Stomach (tissue), 9 donors: ENCODE data around the gene P4HTM. TPM values are rescaled to one million over a fixed set of nuclear protein-coding genes. Genes with fewer than 3 reads are reported as not detected.

ENCODE experiments used
- DNase-seq, 2 donors: peaks; one replicate each; pipeline versions ENCODE4 v3.0.0 to v3.0.0-alpha.2; 2013 to 2019
- H3K27ac ChIP-seq, 5 donors: fragments of 200-600 bp in 4 of 5; sonication (generic) in 4 of 5; one replicate each; pipeline ENCODE4 v1.5.1; 2013 to 2019; ENCODE audit warnings: mild to moderate bottlenecking in 1 of 5, moderate library complexity in 1 of 5
- H3K27me3 ChIP-seq, 3 donors: fragments of 200-600 bp; sonication (generic); one replicate each; pipeline ENCODE4 v1.5.1; 2017 to 2019; ENCODE audit warnings: mixed run types in 1 of 3
- H3K36me3 ChIP-seq, 4 donors: fragments of 200-600 bp; sonication (generic); 1 replicate in 3 of 4; 2 replicates in 1 of 4; pipeline ENCODE4 v1.5.1; 2016 to 2019
- H3K4me1 ChIP-seq, 4 donors: fragments of 200-600 bp; sonication (generic); one replicate each; pipeline ENCODE4 v1.5.1; 2016 to 2019
- H3K4me3 ChIP-seq, 4 donors: fragments of 200-600 bp; sonication (generic) in 3 of 4; one replicate each; pipeline ENCODE4 v1.5.1; 2016 to 2019; ENCODE audit warnings: mild to moderate bottlenecking in 1 of 4
- H3K9me3 ChIP-seq, 4 donors: fragments of 200-600 bp; sonication (generic); one replicate each; pipeline ENCODE4 v1.5.1; 2016 to 2019
- CTCF ChIP-seq, 7 experiments: fragments of 450-650 bp in 4 of 7; fragments of 200-600 bp in 3 of 7; sonication (generic) in 3 of 7; IDR thresholded peaks; one replicate each; pipeline ENCODE4 v1.5.1; 2016 to 2019; ENCODE audit warnings: antibody characterized with exemption in 7 of 7, control low read depth in 2 of 7, mild to moderate bottlenecking in 1 of 7
- EP300 ChIP-seq: sonication (generic); formaldehyde crosslinking; IDR thresholded peaks from one replicate; pipeline ENCODE4 v1.6.1; 2017; ENCODE audit warnings: antibody characterized with exemption
- POLR2A ChIP-seq, 4 donors: fragments of 450-650 bp; IDR thresholded peaks; one replicate each; pipeline ENCODE4 v1.6.1; 2016; ENCODE audit warnings: antibody characterized with exemption in 4 of 4, control low read depth in 2 of 4, mild to moderate bottlenecking in 1 of 4, moderate library complexity in 1 of 4
- POLR2AphosphoS5 ChIP-seq, 3 donors: sonication (generic); formaldehyde crosslinking; IDR thresholded peaks; one replicate each; pipeline ENCODE4 v1.6.1; 2016; ENCODE audit warnings: antibody characterized with exemption in 3 of 3
- WGBS, 5 donors: extraction: QIAGEN DNeasy Blood & Tissue Kit in 3 of 5; methylation state at CpG; one replicate each; pipeline versions ENCODE4 v1.1.5 to v1.1.7; 2013 to 2018; 5-methylcytosine and 5-hydroxymethylcytosine counted together
- intact Hi-C: fragments of 100-400 bp; cut with DNase I; formaldehyde crosslinking; loops from one replicate; pipeline ENCODE4 v1.15.1; 2023; ENCODE audit warnings: low total_unique reads
- polyA plus RNA-seq, 3 donors: library from polyadenylated mRNA; stranded (reverse); fragments of 200-250 nt; gene quantifications; one replicate each; pipeline ENCODE4 v1.2.3, GENCODE V29; 2013
- total RNA-seq, 5 donors: library from RNA; depleted of rRNA; stranded (reverse); fragments of >200 nt; gene quantifications; one replicate each; pipeline versions ENCODE4 v1.1.0 to v1.2.3, GENCODE V29; 2014 to 2016
- donor health status: healthy with polysubstance abuse.
- donor health status: Bipolar disorder and iron deficiency.
- donor health status: healthy.

The P4HTM gene
- total and polyA plus RNA-seq, 8 donors: 19.1 to 383 (median 48.3) TPM

- DNase-seq: no peak
- Histone ChIP-seq H3K27me3 (no peaks in the 10 kb centered on the region), H3K36me3 (peaks cover 4 to 22% (median 17%) of the 10 kb centered on the region in 4 donors), H3K4me3 (no peak overlapping the region), H3K27ac (peak overlapping the region in 1 of 5 donors; percentile 68), H3K4me1 (peaks cover 0 to 34% (median 16%) of the 10 kb centered on the region in 4 donors), H3K9me3 (no peaks in the 10 kb centered on the region)
- intact Hi-C loops: no loop called here
- TF ChIP-seq POLR2AphosphoS5 (IDR thresholded peaks at IDR 0.05) (no peak), POLR2A (IDR thresholded peaks at IDR 0.05) (no peak), CTCF (IDR thresholded peaks at IDR 0.05) (no peak), EP300 (no peak)
- WGBS, 5 donors: 35 to 58% (median 42%) methylated on average over 2 of the region's 2 CpGs
Measured at GRCh38 chr3:48949376-48949717, 40.7 kb upstream of the P4HTM start.

GRCh38 chr3:48950051-48950450, 40.0 kb upstream of the P4HTM start:
- intact Hi-C loops: no loop called here
- Histone ChIP-seq H3K4me3 (no peak overlapping the region), H3K9me3 (no peaks in the 10 kb centered on the region), H3K27me3 (no peaks in the 10 kb centered on the region), H3K36me3 (peaks cover 4 to 25% (median 20%) of the 10 kb centered on the region in 4 donors), H3K4me1 (peaks cover 0 to 41% (median 16%) of the 10 kb centered on the region in 4 donors), H3K27ac (peak overlapping the region in 1 of 5 donors; percentile 7)
- DNase-seq: no peak
- WGBS, 5 donors: 64 to 95% (median 88%) methylated on average over 1 of the region's 1 CpG
- TF ChIP-seq POLR2A (IDR thresholded peaks at IDR 0.05): no peak
- TF ChIP-seq POLR2AphosphoS5 (IDR thresholded peaks at IDR 0.05): no peak
- TF ChIP-seq EP300: no peak
- no peak for TF ChIP-seq CTCF (IDR thresholded peaks at IDR 0.05)

- no peak overlapping the region for H3K4me3 ChIP-seq
- no peaks in the 10 kb centered on the region for H3K9me3 ChIP-seq
- intact Hi-C loops: no loop called here
- H3K4me1 ChIP-seq: peaks cover 0 to 42% (median 16%) of the 10 kb centered on the region in 4 donors
- no peak for DNase-seq
- peaks cover 4 to 25% (median 16%) of the 10 kb centered on the region in 4 donors for H3K36me3 ChIP-seq
- 86 to 92% (median 89%) methylated on average over 4 of the region's 4 CpGs for WGBS, 5 donors
- no peaks in the 10 kb centered on the region for H3K27me3 ChIP-seq
- no peak for TF ChIP-seq CTCF (IDR thresholded peaks at IDR 0.05)
- no peak for TF ChIP-seq POLR2A (IDR thresholded peaks at IDR 0.05)
- no peak for TF ChIP-seq EP300
- TF ChIP-seq POLR2AphosphoS5 (IDR thresholded peaks at IDR 0.05): no peak
- no peak overlapping the region for H3K27ac ChIP-seq
Measured at GRCh38 chr3:48951764-48952163, 38.3 kb upstream of the P4HTM start.

GRCh38 chr3:48952510-48953118, 37.4 kb upstream of the P4HTM start:
- Histone ChIP-seq H3K27me3 (no peaks in the 10 kb centered on the region), H3K9me3 (no peaks in the 10 kb centered on the region), H3K4me3 (no peak overlapping the region), H3K4me1 (peaks cover 0 to 42% (median 16%) of the 10 kb centered on the region in 4 donors), H3K27ac (no peak overlapping the region), H3K36me3 (peaks cover 4 to 30% (median 19%) of the 10 kb centered on the region in 4 donors)
- TF ChIP-seq POLR2A (IDR thresholded peaks at IDR 0.05) (no peak), POLR2AphosphoS5 (IDR thresholded peaks at IDR 0.05) (peak in 1 of 3 donors; percentile 28), EP300 (no peak), CTCF (IDR thresholded peaks at IDR 0.05) (peak in 5 of 7 experiments; percentile 13 to 48 (median 21))
- DNase-seq: peak; percentile 60 to 67
- intact Hi-C loops: no loop called here
- WGBS, 5 donors: 81 to 87% (median 85%) methylated on average over 8 of the region's 8 CpGs
